Thyroid gland (tissue), 4 donors: ENCODE results near the gene ARHGAP15.

Experiments
- POLR2A ChIP-seq, 2 donors: fragments of 450-650 bp; IDR thresholded peaks; one replicate each; pipeline ENCODE4 v1.6.1; 2017; ENCODE audit warnings: antibody characterized with exemption in 2 of 2, mild to moderate bottlenecking in 2 of 2, moderate library complexity in 1 of 2
- TF ChIP-seq, protein P1 (sequence below), 6 experiments: fragments of 200-600 bp in 3 of 6; fragments of 450-650 bp in 3 of 6; sonication (generic) in 3 of 6; IDR thresholded peaks; one replicate each; pipeline ENCODE4 v1.5.1; 2016 to 2019; ENCODE audit warnings: antibody characterized with exemption in 6 of 6, mild to moderate bottlenecking in 2 of 6, inconsistent platforms in 1 of 6, moderate library complexity in 1 of 6

- TF ChIP-seq, protein P1, sequence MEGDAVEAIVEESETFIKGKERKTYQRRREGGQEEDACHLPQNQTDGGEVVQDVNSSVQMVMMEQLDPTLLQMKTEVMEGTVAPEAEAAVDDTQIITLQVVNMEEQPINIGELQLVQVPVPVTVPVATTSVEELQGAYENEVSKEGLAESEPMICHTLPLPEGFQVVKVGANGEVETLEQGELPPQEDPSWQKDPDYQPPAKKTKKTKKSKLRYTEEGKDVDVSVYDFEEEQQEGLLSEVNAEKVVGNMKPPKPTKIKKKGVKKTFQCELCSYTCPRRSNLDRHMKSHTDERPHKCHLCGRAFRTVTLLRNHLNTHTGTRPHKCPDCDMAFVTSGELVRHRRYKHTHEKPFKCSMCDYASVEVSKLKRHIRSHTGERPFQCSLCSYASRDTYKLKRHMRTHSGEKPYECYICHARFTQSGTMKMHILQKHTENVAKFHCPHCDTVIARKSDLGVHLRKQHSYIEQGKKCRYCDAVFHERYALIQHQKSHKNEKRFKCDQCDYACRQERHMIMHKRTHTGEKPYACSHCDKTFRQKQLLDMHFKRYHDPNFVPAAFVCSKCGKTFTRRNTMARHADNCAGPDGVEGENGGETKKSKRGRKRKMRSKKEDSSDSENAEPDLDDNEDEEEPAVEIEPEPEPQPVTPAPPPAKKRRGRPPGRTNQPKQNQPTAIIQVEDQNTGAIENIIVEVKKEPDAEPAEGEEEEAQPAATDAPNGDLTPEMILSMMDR (IDR thresholded peaks at IDR 0.05): no peak
- TF ChIP-seq POLR2A (IDR thresholded peaks at IDR 0.05): no peak
Measured at GRCh38 chr2:143584936-143585335, 455.7 kb downstream of the ARHGAP15 start.
